Measurements from ENCODE around the gene DDC.
"Not testable (repeated sequence)": the region's sequence is repeated elsewhere in the genome, so short reads cannot be mapped to it uniquely, and the experiment has no call there.

DDC gene

GRCh38 chr7:50461695-50462094 is 103.5 kb downstream of the DDC start:
- Mint-ChIP-seq H3K4me1 (no peaks in the 10 kb centered on the region), H3K9me3 (peaks cover 26% of the 10 kb centered on the region), H3K27me3 (ENCODE audit: low read depth, poor library complexity) (peaks cover 15% of the 10 kb centered on the region), H3K36me3 (ENCODE audit: low read depth) (no peaks in the 10 kb centered on the region), H3K27ac (no peak overlapping the region), H3K4me3 (no peak overlapping the region)
- TF ChIP-seq CTCF (IDR thresholded peaks at IDR 0.05), result no peak
- no peak for DNase-seq

- peaks cover 21% of the 10 kb centered on the region for H3K27me3 Mint-ChIP-seq (ENCODE audit: low read depth, poor library complexity)
- DNase-seq, H3K4me3 Mint-ChIP-seq: not testable (repeated sequence)
Observed at GRCh38 chr7:50459183-50459582, 106.0 kb downstream of the DDC start.

GRCh38 chr7:50458651-50459050 is 106.6 kb downstream of the DDC start:
- Mint-ChIP-seq H3K9me3 (peaks cover 26% of the 10 kb centered on the region), H3K27me3 (ENCODE audit: low read depth, poor library complexity) (peaks cover 25% of the 10 kb centered on the region)
- not testable (repeated sequence) for H3K4me1 Mint-ChIP-seq; DNase-seq; H3K36me3 Mint-ChIP-seq (ENCODE audit: low read depth); H3K27ac Mint-ChIP-seq; H3K4me3 Mint-ChIP-seq

More at GRCh38 chr7:50459183-50459582, 106.0 kb downstream of the DDC start:
- H3K27ac Mint-ChIP-seq; H3K4me1 Mint-ChIP-seq; H3K36me3 Mint-ChIP-seq (ENCODE audit: low read depth): not testable (repeated sequence)
- H3K9me3 Mint-ChIP-seq, result peaks cover 26% of the 10 kb centered on the region

GRCh38 chr7:50456371-50457123 is 108.7 kb downstream of the DDC start:
- H3K4me1 Mint-ChIP-seq, result no peaks in the 10 kb centered on the region
- peaks cover 21% of the 10 kb centered on the region for H3K9me3 Mint-ChIP-seq
- peaks cover 31% of the 10 kb centered on the region for H3K27me3 Mint-ChIP-seq (ENCODE audit: low read depth, poor library complexity)
- H3K4me3 Mint-ChIP-seq, result no peak overlapping the region
- no peak overlapping the region for H3K27ac Mint-ChIP-seq
- no peak for TF ChIP-seq CTCF (IDR thresholded peaks at IDR 0.05)
- no peaks in the 10 kb centered on the region for H3K36me3 Mint-ChIP-seq (ENCODE audit: low read depth)
- DNase-seq, result no peak

GRCh38 chr7:50455658-50456057 is 109.5 kb downstream of the DDC start:
- Mint-ChIP-seq H3K9me3 (peaks cover 15% of the 10 kb centered on the region), H3K27me3 (ENCODE audit: low read depth, poor library complexity) (peaks cover 31% of the 10 kb centered on the region), H3K27ac (no peak overlapping the region), H3K4me1 (no peaks in the 10 kb centered on the region), H3K36me3 (ENCODE audit: low read depth) (no peaks in the 10 kb centered on the region), H3K4me3 (no peak overlapping the region)
- DNase-seq, result no peak
- no peak for TF ChIP-seq CTCF (IDR thresholded peaks at IDR 0.05)

GRCh38 chr7:50454968-50455367 is 110.2 kb downstream of the DDC start:
- Mint-ChIP-seq H3K27me3 (ENCODE audit: low read depth, poor library complexity) (peaks cover 31% of the 10 kb centered on the region), H3K4me3 (no peak overlapping the region), H3K27ac (no peak overlapping the region), H3K9me3 (peaks cover 15% of the 10 kb centered on the region), H3K4me1 (no peaks in the 10 kb centered on the region), H3K36me3 (ENCODE audit: low read depth) (no peaks in the 10 kb centered on the region)
- no peak for TF ChIP-seq CTCF (IDR thresholded peaks at IDR 0.05)
- DNase-seq, result no peak

- no peak for TF ChIP-seq CTCF (IDR thresholded peaks at IDR 0.05)
- peaks cover 16% of the 10 kb centered on the region for H3K36me3 Mint-ChIP-seq (ENCODE audit: low read depth)
- H3K9me3 Mint-ChIP-seq, result no peaks in the 10 kb centered on the region
- H3K4me1 Mint-ChIP-seq, result peaks cover 9% of the 10 kb centered on the region
- H3K27me3 Mint-ChIP-seq (ENCODE audit: low read depth, poor library complexity), result peaks cover 20% of the 10 kb centered on the region
- DNase-seq, result no peak
- no peak overlapping the region for H3K27ac Mint-ChIP-seq
- peak overlapping the region; percentile 84 for H3K4me3 Mint-ChIP-seq
Observed at GRCh38 chr7:50450590-50451032, 114.6 kb downstream of the DDC start.

Measured in nephron progenitor cell (in vitro differentiated cells).